ENCODE measurements around the gene MZF1. TPM values are rescaled to one million over a fixed set of nuclear protein-coding genes. Genes with fewer than 3 reads are reported as not detected.

Gene MZF1
- total and polyA plus RNA-seq, 2 experiments from 2014 or later, result 10.2 to 21.8 TPM

DNA sequence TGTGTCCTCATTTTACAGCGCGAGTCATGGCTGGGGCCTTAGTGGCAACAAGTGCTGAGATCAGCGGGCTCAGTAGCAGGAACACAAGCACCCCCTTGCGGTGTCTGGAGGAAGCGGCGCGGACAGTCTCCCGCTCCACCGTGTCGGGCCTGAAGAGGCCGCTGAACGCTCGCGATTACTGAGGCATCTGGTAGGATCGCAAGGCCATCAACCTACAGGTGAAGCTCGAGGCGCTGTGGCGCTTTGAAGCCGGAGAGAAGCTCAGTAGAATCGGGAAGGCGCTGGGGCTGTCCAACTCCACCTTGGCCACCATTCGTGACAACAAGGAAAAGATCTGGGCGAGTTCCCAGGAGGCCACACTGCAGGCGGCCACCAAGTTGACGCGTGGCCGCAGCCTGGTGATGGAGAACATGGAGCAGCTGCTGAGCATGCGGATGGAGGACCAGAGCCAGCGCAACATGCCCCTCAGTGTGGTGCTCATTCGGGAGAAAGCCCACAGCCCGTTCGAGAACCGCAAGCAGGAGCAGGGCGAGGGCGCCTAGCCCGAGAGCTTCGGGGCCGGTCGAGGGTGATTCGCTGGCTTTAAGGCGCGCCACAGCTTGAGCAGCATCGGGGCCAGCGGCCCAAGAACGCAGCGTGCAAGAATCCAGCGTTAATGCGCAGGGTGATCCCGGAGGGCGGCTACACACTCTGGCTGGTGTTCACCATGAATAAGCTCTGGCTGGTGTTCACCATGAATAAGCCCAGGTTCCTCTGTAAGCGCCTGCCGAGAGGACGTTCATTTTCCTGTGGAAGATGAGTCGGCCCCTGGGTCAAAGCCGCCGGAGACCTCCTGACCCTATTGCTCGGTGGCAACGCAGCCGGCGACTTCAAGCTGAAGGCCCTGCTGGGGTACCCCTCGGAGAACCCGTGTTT is 8.3 kb upstream of the MZF1 start:
- H4K20me1 ChIP-seq (replicated peaks; ENCODE audit: insufficient read depth), result 0 out of 2 replicates have a peak, but pooled peaks cover 13% of the 10 kb centered on the region
- H2AFZ ChIP-seq, result no peak overlapping the region
- H3K27me3 ChIP-seq (ENCODE audit: insufficient read depth), result no peaks in the 10 kb centered on the region
- Mint-ChIP-seq H3K27me3 (ENCODE audit: insufficient read depth, low read depth, poor library complexity) (peaks cover 10% of the 10 kb centered on the region), H3K4me1 (peaks cover 12% of the 10 kb centered on the region), H3K27ac (peak overlapping the region; percentile 91), H3K4me3 (peak overlapping the region; percentile 12; the same call in 1 of the 3 replicates), H3K36me3 (ENCODE audit: low read depth) (peaks cover 22% of the 10 kb centered on the region), H3K9me3 (peaks cover 3% of the 10 kb centered on the region; the same call in 1 of the 3 replicates)
- DNase-seq (ENCODE audit: low spot score) (peak; percentile 96), ATAC-seq (peak; percentile 97)
- no peaks in the 10 kb centered on the region for H3K9me2 ChIP-seq (ENCODE audit: insufficient read depth)
- H3K79me2 ChIP-seq (replicated peaks; ENCODE audit: insufficient read depth), result peaks cover 23% of the 10 kb centered on the region
- no peak overlapping the region for H3K4me3 ChIP-seq
- no peaks in the 10 kb centered on the region; the same call in 1 of the 2 replicates for H3K36me3 ChIP-seq (ENCODE audit: insufficient read depth)
- no peaks in the 10 kb centered on the region for H3K4me1 ChIP-seq (ENCODE audit: insufficient read depth)
- no peak overlapping the region for H3K4me2 ChIP-seq
- H3K27ac ChIP-seq (ENCODE audit: low read depth), result no peak overlapping the region
- peaks cover 6% of the 10 kb centered on the region; the same call in 1 of the 2 replicates for H3F3A ChIP-seq (replicated peaks; ENCODE audit: low read depth)
- TF ChIP-seq ZNF114 (CRISPR knock-in tag; IDR thresholded peaks at IDR 0.05), result no peak
- TF ChIP-seq, protein P1, sequence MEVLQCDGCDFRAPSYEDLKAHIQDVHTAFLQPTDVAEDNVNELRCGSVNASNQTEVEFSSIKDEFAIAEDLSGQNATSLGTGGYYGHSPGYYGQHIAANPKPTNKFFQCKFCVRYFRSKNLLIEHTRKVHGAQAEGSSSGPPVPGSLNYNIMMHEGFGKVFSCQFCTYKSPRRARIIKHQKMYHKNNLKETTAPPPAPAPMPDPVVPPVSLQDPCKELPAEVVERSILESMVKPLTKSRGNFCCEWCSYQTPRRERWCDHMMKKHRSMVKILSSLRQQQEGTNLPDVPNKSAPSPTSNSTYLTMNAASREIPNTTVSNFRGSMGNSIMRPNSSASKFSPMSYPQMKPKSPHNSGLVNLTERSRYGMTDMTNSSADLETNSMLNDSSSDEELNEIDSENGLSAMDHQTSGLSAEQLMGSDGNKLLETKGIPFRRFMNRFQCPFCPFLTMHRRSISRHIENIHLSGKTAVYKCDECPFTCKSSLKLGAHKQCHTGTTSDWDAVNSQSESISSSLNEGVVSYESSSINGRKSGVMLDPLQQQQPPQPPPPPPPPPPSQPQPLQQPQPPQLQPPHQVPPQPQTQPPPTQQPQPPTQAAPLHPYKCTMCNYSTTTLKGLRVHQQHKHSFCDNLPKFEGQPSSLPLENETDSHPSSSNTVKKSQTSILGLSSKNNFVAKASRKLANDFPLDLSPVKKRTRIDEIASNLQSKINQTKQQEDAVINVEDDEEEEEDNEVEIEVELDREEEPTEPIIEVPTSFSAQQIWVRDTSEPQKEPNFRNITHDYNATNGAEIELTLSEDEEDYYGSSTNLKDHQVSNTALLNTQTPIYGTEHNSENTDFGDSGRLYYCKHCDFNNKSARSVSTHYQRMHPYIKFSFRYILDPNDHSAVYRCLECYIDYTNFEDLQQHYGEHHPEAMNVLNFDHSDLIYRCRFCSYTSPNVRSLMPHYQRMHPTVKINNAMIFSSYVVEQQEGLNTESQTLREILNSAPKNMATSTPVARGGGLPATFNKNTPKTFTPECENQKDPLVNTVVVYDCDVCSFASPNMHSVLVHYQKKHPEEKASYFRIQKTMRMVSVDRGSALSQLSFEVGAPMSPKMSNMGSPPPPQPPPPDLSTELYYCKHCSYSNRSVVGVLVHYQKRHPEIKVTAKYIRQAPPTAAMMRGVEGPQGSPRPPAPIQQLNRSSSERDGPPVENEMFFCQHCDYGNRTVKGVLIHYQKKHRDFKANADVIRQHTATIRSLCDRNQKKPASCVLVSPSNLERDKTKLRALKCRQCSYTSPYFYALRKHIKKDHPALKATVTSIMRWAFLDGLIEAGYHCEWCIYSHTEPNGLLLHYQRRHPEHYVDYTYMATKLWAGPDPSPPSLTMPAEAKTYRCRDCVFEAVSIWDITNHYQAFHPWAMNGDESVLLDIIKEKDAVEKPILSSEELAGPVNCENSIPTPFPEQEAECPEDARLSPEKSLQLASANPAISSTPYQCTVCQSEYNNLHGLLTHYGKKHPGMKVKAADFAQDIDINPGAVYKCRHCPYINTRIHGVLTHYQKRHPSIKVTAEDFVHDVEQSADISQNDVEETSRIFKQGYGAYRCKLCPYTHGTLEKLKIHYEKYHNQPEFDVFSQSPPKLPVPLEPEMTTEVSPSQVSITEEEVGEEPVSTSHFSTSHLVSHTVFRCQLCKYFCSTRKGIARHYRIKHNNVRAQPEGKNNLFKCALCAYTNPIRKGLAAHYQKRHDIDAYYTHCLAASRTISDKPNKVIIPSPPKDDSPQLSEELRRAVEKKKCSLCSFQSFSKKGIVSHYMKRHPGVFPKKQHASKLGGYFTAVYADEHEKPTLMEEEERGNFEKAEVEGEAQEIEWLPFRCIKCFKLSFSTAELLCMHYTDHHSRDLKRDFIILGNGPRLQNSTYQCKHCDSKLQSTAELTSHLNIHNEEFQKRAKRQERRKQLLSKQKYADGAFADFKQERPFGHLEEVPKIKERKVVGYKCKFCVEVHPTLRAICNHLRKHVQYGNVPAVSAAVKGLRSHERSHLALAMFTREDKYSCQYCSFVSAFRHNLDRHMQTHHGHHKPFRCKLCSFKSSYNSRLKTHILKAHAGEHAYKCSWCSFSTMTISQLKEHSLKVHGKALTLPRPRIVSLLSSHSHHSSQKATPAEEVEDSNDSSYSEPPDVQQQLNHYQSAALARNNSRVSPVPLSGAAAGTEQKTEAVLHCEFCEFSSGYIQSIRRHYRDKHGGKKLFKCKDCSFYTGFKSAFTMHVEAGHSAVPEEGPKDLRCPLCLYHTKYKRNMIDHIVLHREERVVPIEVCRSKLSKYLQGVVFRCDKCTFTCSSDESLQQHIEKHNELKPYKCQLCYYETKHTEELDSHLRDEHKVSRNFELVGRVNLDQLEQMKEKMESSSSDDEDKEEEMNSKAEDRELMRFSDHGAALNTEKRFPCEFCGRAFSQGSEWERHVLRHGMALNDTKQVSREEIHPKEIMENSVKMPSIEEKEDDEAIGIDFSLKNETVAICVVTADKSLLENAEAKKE (CRISPR knock-in tag; IDR thresholded peaks at IDR 0.05), result no peak
- peak; percentile 57; the same call in 1 of the 2 replicates for TF ChIP-seq CREB1 (CRISPR knock-in tag; IDR thresholded peaks at IDR 0.05; ENCODE audit: low read depth)
- peak; percentile 99 to 100 for TF ChIP-seq CTCF (conservative IDR thresholded peaks at IDR 0.05; ENCODE audit: low read depth in 2 of 2)
